ENCODE measurements around the gene APBB2. TPM values are rescaled to one million over a fixed set of nuclear protein-coding genes. Genes with fewer than 3 reads are reported as not detected.

The APBB2 gene
- total RNA-seq, 4 donors from 2014 or later: 139 to 248 (median 203) TPM

DNA sequence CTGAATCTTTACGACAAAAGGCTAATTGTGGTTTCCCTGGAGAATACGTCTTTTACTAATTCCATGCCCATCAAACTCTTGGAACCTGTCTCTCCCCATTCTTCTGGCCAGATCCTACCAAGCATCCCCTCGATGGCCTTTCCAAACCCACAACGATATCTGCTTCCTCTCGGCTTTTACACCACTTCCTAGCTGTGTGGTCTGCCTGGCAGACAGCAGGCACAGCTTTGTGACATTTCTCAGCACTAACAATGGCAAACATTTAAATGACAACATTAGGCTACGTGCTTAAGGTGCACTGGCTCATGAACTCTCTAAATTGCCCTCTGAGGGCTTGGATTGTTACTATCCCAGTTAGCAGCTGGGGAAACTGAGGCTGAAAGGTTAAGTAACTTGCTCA is 323.6 kb downstream of the APBB2 start:
- Histone ChIP-seq H3K4me3 (no peak overlapping the region), H3K9me3 (no peaks in the 10 kb centered on the region), H3K4me1 (peaks cover 0 to 10% (median 0%) of the 10 kb centered on the region in 4 donors), H3K27ac (no peak overlapping the region), H3K36me3 (peaks cover 0 to 57% (median 0%) of the 10 kb centered on the region in 3 donors), H3K27me3 (no peaks in the 10 kb centered on the region)
- WGBS, 2 donors: 79 to 80% methylated on average over 6 of the region's 6 CpGs
- TF ChIP-seq, protein P1, sequence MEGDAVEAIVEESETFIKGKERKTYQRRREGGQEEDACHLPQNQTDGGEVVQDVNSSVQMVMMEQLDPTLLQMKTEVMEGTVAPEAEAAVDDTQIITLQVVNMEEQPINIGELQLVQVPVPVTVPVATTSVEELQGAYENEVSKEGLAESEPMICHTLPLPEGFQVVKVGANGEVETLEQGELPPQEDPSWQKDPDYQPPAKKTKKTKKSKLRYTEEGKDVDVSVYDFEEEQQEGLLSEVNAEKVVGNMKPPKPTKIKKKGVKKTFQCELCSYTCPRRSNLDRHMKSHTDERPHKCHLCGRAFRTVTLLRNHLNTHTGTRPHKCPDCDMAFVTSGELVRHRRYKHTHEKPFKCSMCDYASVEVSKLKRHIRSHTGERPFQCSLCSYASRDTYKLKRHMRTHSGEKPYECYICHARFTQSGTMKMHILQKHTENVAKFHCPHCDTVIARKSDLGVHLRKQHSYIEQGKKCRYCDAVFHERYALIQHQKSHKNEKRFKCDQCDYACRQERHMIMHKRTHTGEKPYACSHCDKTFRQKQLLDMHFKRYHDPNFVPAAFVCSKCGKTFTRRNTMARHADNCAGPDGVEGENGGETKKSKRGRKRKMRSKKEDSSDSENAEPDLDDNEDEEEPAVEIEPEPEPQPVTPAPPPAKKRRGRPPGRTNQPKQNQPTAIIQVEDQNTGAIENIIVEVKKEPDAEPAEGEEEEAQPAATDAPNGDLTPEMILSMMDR (IDR thresholded peaks at IDR 0.05): no peak
- TF ChIP-seq EP300 (IDR thresholded peaks at IDR 0.05) (no peak), POLR2A (IDR thresholded peaks at IDR 0.05) (no peak)
- no peak for DNase-seq (ENCODE audit: low spot score in 2 of 2)

DNA sequence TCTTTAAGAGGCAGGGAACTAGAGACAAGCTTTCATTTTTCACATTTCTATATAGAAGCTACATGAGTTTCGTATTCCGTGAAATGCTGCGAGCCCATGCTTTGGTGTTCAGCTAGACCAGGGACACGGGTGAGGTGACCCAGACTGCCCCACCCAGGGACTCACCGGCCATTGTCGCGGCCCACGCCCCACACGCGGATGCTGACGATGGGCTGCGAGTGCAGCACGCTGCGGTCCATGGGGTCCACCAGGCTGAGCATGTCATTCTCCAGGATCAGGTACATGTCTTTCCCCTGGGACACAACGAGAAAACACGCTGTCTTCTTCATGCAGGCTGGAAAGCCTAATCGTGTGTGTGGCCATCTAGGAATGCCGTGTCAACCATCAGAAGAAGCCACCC is 324.1 kb downstream of the APBB2 start:
- H3K36me3 ChIP-seq: peaks cover 0 to 63% (median 0%) of the 10 kb centered on the region in 3 donors
- no peak overlapping the region for H3K4me3 ChIP-seq
- H3K27ac ChIP-seq: no peak overlapping the region
- TF ChIP-seq POLR2A (IDR thresholded peaks at IDR 0.05) (no peak), EP300 (IDR thresholded peaks at IDR 0.05) (no peak)
- TF ChIP-seq, protein P1 (IDR thresholded peaks at IDR 0.05): no peak
- H3K27me3 ChIP-seq: no peaks in the 10 kb centered on the region
- 89 to 92% methylated on average over 18 of the region's 18 CpGs for WGBS, 2 donors
- no peaks in the 10 kb centered on the region for H3K9me3 ChIP-seq
- peaks cover 0 to 10% (median 0%) of the 10 kb centered on the region in 4 donors for H3K4me1 ChIP-seq
- DNase-seq (ENCODE audit: low spot score in 2 of 2): no peak

DNA sequence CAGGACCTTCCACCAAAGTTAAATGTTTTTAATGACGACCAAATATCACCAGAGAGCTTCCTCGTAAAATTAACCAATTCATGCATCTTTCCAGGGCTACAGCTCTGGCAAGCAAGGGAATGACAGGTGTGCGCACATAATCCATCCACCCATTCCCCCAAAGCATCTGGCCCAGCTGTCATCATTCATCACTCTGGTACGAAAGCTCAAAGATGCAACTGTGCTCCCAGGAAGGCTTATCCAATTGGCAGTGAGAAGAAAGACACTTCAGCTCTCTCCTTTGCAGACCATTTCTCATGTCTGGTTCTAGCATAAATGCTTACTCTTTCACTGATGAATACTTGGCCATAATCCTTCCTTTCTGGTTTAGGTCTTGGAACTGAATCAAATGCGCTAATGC is 325.4 kb downstream of the APBB2 start:
- peaks cover 0 to 67% (median 0%) of the 10 kb centered on the region in 3 donors for H3K36me3 ChIP-seq
- H3K4me3 ChIP-seq: no peak overlapping the region
- H3K9me3 ChIP-seq: no peaks in the 10 kb centered on the region
- H3K27me3 ChIP-seq: no peaks in the 10 kb centered on the region
- DNase-seq (ENCODE audit: low spot score in 2 of 2): no peak
- peak overlapping the region in 1 of 4 donors; percentile 26 for H3K27ac ChIP-seq
- whole genome bisulfite sequencing, 2 donors: 87 to 90% methylated on average over 5 of the region's 5 CpGs
- H3K4me1 ChIP-seq: peaks cover 0 to 10% (median 0%) of the 10 kb centered on the region in 4 donors
- TF ChIP-seq, protein P1 (IDR thresholded peaks at IDR 0.05): no peak
- TF ChIP-seq POLR2A (IDR thresholded peaks at IDR 0.05) (no peak), EP300 (IDR thresholded peaks at IDR 0.05) (no peak)

DNA sequence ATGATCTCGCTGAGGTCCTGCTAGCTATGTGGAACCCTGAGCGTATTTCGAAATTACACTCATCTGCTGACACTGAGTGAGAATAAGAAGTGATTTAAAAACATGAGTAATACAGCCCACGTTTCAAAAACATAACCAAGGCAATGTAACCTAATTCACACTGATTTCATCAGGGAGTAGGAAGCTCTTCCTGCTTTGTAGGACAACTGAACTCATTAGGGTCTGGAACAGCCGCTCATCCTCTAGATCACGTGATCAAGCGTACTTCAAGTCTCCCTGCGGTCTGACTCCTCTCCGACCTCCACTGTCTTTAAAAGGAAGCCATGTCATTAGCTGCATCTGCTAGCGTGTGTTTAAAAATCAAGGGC is 326.6 kb downstream of the APBB2 start:
- Histone ChIP-seq H3K4me1 (peaks cover 0 to 10% (median 0%) of the 10 kb centered on the region in 4 donors), H3K4me3 (no peak overlapping the region), H3K27ac (peak overlapping the region in 2 of 4 donors; percentile 27 to 63), H3K9me3 (no peaks in the 10 kb centered on the region), H3K27me3 (no peaks in the 10 kb centered on the region), H3K36me3 (peaks cover 0 to 62% (median 0%) of the 10 kb centered on the region in 3 donors)
- DNase-seq (ENCODE audit: low spot score in 2 of 2): peak in 1 of 2 donors; percentile 24
- WGBS, 2 donors: 43 to 44% methylated on average over 10 of the region's 10 CpGs
- TF ChIP-seq, protein P1 (IDR thresholded peaks at IDR 0.05): no peak
- TF ChIP-seq EP300 (IDR thresholded peaks at IDR 0.05) (peak in 1 of 2 donors; percentile 15), POLR2A (IDR thresholded peaks at IDR 0.05) (no peak)

DNA sequence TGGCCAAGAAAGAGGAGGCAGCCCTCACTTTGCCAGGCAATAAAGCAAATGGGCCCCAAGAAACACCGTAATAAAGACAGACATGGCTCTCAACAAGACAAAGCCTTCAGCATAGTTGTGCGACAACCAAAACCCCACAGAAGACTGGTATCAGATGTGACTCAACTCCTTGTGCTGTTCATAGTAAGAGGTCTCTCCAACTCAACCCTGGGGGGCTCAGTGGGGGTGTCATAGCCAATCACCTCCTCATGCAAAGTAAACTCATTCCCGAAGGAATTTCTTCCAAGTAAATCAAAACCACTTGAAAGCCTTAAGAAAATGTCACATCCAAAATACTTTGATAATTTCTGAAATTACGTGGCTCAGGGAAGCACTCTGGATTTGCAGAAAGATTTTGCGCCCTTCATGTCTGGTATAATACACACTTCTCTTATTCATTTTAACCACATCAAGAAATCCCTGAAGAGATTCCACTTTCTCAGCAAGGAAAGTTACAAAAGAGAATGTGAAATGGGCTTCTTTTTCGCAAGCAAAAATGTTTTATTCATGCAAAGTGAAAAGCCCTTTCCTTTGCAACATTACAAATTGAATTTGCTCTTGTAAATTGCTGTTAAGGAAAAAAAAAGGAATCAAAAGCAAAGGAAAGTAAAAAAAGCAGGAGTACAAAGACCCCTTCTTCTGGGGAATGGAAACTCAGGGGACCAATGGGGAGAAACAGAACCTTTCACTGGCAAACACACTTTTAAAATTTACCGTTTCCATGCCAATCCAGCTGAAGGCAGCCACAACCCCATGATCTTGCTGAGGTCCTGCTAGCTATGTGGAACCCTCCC is 327.2 kb downstream of the APBB2 start:
- Histone ChIP-seq H3K9me3 (no peaks in the 10 kb centered on the region), H3K27ac (peak overlapping the region in 2 of 4 donors; percentile 27 to 63), H3K4me1 (peaks cover 0 to 10% (median 0%) of the 10 kb centered on the region in 4 donors), H3K4me3 (no peak overlapping the region), H3K36me3 (peaks cover 0 to 62% (median 0%) of the 10 kb centered on the region in 3 donors), H3K27me3 (no peaks in the 10 kb centered on the region)
- 54 to 57% methylated on average over 7 of the region's 7 CpGs for WGBS, 2 donors
- no peak for TF ChIP-seq POLR2A (IDR thresholded peaks at IDR 0.05)
- TF ChIP-seq, protein P1 (IDR thresholded peaks at IDR 0.05): no peak
- TF ChIP-seq EP300 (IDR thresholded peaks at IDR 0.05): no peak
- DNase-seq (ENCODE audit: low spot score in 2 of 2): no peak

All from tibial nerve (tissue), 4 donors.